HG03039 (cell line): ENCODE data around the gene SLC35E4.

Experiments used
- ATAC-seq: cut with Tn5 transposase; IDR thresholded peaks from one replicate; pipeline ENCODE4 v1.9.1; 2021; ENCODE audit warnings: mild to moderate bottlenecking, moderate library complexity; ENCODE audit not compliant: unreplicated experiment

The SLC35E4 gene

GRCh38 chr22:30687358-30687757 is 51.8 kb downstream of the SLC35E4 start:
- no peak for ATAC-seq

- no peak for ATAC-seq
Observed at GRCh38 chr22:30689622-30690021, 54.0 kb downstream of the SLC35E4 start.

DNA sequence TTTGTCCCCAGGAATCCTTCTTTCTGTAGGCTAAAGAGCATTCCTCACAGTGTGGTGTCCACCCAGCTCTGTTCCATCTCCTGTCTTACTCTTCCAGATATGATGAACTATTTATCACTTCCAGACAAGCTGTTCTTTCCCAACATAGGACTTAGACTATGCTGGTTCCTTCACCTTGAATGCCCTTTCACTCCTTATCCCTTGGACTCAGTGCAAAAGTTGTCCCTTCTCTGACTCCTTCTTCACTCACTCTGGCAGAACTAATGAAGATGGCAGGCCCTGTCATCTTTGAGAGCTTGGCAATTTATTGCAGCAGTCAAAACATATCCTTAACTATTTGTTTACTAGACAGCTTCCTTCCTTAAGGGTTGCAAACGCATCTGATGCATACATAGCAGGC is 55.6 kb downstream of the SLC35E4 start:
- ATAC-seq: no peak

DNA sequence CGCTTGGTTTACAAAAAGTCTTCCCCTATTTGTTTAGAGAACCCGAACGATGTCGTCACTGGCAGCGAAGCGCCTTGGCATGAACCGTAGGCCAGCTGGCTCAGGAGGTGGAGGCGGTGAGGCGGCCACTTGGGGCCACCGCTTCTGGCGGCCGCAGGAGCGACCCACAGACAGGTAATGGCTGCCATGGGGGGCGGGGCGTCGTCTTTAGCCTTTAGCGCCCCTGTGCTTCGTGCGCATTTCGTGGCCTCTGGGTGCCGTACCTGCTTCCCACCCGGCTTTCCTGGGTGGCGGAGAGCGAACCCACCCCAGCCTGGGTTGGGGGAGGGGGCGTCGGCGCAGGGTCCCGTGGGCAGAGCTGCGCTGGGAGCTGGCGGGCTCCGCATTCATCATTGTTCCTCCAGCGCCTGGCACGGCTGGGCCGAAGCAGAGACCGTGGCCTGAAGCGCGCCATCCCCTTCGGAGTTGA is 58.6 kb downstream of the SLC35E4 start:
- no peak for ATAC-seq

DNA sequence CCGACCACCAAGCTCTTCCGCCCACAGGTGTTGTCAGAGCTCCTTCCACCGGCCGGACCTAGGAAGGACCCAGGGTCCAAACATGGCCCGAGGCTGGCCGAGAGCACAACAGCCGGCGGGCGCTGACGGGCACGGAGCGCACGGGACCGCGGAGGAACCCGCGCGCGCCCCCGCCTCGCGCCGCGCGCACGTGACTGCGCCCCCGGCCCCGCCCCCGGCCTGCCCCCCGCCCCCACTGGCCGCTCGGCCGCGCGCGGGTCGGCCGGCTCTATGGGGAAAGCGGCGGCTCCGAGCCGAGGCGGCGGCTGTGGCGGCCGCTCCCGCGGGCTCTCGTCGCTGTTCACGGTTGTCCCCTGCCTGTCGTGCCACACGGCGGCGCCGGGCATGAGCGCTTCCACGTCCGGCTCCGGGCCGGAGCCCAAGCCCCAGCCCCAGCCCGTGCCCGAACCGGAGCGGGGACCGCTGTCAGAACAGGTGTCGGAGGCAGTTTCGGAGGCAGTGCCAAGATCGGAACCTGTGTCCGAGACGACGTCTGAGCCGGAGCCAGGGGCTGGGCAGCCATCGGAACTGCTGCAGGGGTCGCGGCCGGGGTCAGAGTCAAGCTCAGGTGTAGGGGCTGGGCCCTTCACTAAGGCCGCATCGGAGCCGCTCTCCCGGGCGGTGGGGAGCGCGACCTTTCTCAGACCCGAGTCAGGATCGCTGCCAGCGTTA is 59.2 kb downstream of the SLC35E4 start, which contains the start of gene OSBP2:
Gene OSBP2 (plus strand): TSS at position 235 of the 711 bp plus-strand sequence. CDS start 36 bp downstream, at position 271.
- no peak for ATAC-seq

- no peak for ATAC-seq
Observed at GRCh38 chr22:30695351-30695851, 59.8 kb downstream of the SLC35E4 start.

GRCh38 chr22:30695871-30696655 is 60.5 kb downstream of the SLC35E4 start:
- no peak for ATAC-seq
